Suprapubic skin (tissue), 4 donors: ENCODE data around the gene TBCEL. TPM values are rescaled to one million over a fixed set of nuclear protein-coding genes. Genes with fewer than 3 reads are reported as not detected.

Experiments used
- DNase-seq, 2 donors: peaks; one replicate each; pipeline ENCODE4 v3.0.0-alpha.2; 2019; ENCODE audit warnings: low spot score in 2 of 2
- H3K27ac ChIP-seq: fragments of 200-600 bp; sonication (generic); one replicate; pipeline ENCODE4 v1.5.1; 2019
- H3K27me3 ChIP-seq: fragments of 200-600 bp; sonication (generic); one replicate; pipeline ENCODE4 v1.5.1; 2019
- H3K36me3 ChIP-seq: fragments of 200-600 bp; sonication (generic); one replicate; pipeline ENCODE4 v1.5.1; 2019
- H3K4me1 ChIP-seq: fragments of 200-600 bp; sonication (generic); one replicate; pipeline ENCODE4 v1.5.1; 2019
- H3K4me3 ChIP-seq: fragments of 200-600 bp; sonication (generic); one replicate; pipeline ENCODE4 v1.5.1; 2019; ENCODE audit warnings: mild to moderate bottlenecking
- H3K9me3 ChIP-seq: fragments of 200-600 bp; sonication (generic); one replicate; pipeline ENCODE4 v1.5.1; 2019
- CTCF ChIP-seq, 2 donors: fragments of 200-600 bp in 1 of 2; fragments of 450-650 bp in 1 of 2; sonication (generic) in 1 of 2; IDR thresholded peaks; one replicate each; pipeline ENCODE4 v1.5.1; 2016 to 2019; ENCODE audit warnings: antibody characterized with exemption in 2 of 2, mild to moderate bottlenecking in 1 of 2, moderate library complexity in 1 of 2
- EP300 ChIP-seq: sonication (generic); formaldehyde crosslinking; IDR thresholded peaks from one replicate; pipeline ENCODE4 v1.6.1; 2017; ENCODE audit warnings: antibody characterized with exemption
- POLR2A ChIP-seq, 2 donors: fragments of 450-650 bp; IDR thresholded peaks; one replicate each; pipeline ENCODE4 v1.6.1; 2017; ENCODE audit warnings: antibody characterized with exemption in 2 of 2, mild to moderate bottlenecking in 2 of 2, moderate library complexity in 2 of 2
- POLR2AphosphoS5 ChIP-seq, 3 donors: sonication (generic); formaldehyde crosslinking; IDR thresholded peaks; one replicate each; pipeline ENCODE4 v1.6.1; 2017; ENCODE audit warnings: antibody characterized with exemption in 3 of 3
- WGBS: methylation state at CpG from one replicate; pipeline ENCODE4 v1.1.5; 2018; 5-methylcytosine and 5-hydroxymethylcytosine counted together
- total RNA-seq, 4 donors: library from RNA; depleted of rRNA; stranded (reverse); fragments of >200 nt; gene quantifications; one replicate each; pipeline ENCODE4 v1.1.0, GENCODE V29; 2016

Gene TBCEL
- total RNA-seq, 4 donors from 2014 or later, result 5.7 to 14.2 (median 9.5) TPM

GRCh38 chr11:121040614-121041002, 16.7 kb downstream of the TBCEL start:
- TF ChIP-seq CTCF (IDR thresholded peaks at IDR 0.05) (no peak), EP300 (no peak), POLR2AphosphoS5 (IDR thresholded peaks at IDR 0.05) (no peak), POLR2A (IDR thresholded peaks at IDR 0.05) (no peak)

GRCh38 chr11:121041072-121041471, 17.2 kb downstream of the TBCEL start:
- WGBS, result 91% methylated on average over 5 of the region's 5 CpGs
- Histone ChIP-seq H3K27me3 (no peaks in the 10 kb centered on the region), H3K27ac (no peak overlapping the region), H3K4me1 (no peaks in the 10 kb centered on the region), H3K36me3 (no peaks in the 10 kb centered on the region), H3K4me3 (no peak overlapping the region), H3K9me3 (no peaks in the 10 kb centered on the region)
- TF ChIP-seq POLR2AphosphoS5 (IDR thresholded peaks at IDR 0.05) (no peak), CTCF (IDR thresholded peaks at IDR 0.05) (no peak), EP300 (no peak), POLR2A (IDR thresholded peaks at IDR 0.05) (no peak)
- no peak for DNase-seq

More at GRCh38 chr11:121040614-121041002, 16.7 kb downstream of the TBCEL start:
- Histone ChIP-seq H3K9me3 (no peaks in the 10 kb centered on the region), H3K27me3 (no peaks in the 10 kb centered on the region), H3K36me3 (no peaks in the 10 kb centered on the region), H3K4me3 (no peak overlapping the region), H3K4me1 (no peaks in the 10 kb centered on the region), H3K27ac (no peak overlapping the region)
- WGBS, result 96% methylated on average over 3 of the region's 3 CpGs
- DNase-seq, result no peak

GRCh38 chr11:121042296-121042695, 18.4 kb downstream of the TBCEL start:
- Histone ChIP-seq H3K4me1 (no peaks in the 10 kb centered on the region), H3K4me3 (no peak overlapping the region), H3K9me3 (no peaks in the 10 kb centered on the region), H3K27me3 (no peaks in the 10 kb centered on the region), H3K36me3 (peaks cover 9% of the 10 kb centered on the region), H3K27ac (no peak overlapping the region)
- WGBS, result 100% methylated on average over 1 of the region's 1 CpG
- TF ChIP-seq CTCF (IDR thresholded peaks at IDR 0.05), result no peak
- no peak for TF ChIP-seq POLR2A (IDR thresholded peaks at IDR 0.05)
- no peak for TF ChIP-seq EP300
- no peak for TF ChIP-seq POLR2AphosphoS5 (IDR thresholded peaks at IDR 0.05)
- DNase-seq, result no peak

- Histone ChIP-seq H3K27ac (no peak overlapping the region), H3K9me3 (no peaks in the 10 kb centered on the region), H3K36me3 (peaks cover 18% of the 10 kb centered on the region), H3K4me1 (no peaks in the 10 kb centered on the region), H3K4me3 (no peak overlapping the region), H3K27me3 (no peaks in the 10 kb centered on the region)
- TF ChIP-seq CTCF (IDR thresholded peaks at IDR 0.05), result no peak
- no peak for TF ChIP-seq POLR2AphosphoS5 (IDR thresholded peaks at IDR 0.05)
- TF ChIP-seq EP300, result no peak
- no peak for TF ChIP-seq POLR2A (IDR thresholded peaks at IDR 0.05)
- DNase-seq, result no peak
- WGBS, result 89% methylated on average over 1 of the region's 1 CpG
Measured at GRCh38 chr11:121047926-121048325, 24.0 kb downstream of the TBCEL start.

- no peak for TF ChIP-seq POLR2AphosphoS5 (IDR thresholded peaks at IDR 0.05)
- TF ChIP-seq POLR2A (IDR thresholded peaks at IDR 0.05), result no peak
- TF ChIP-seq EP300, result no peak
- no peak for TF ChIP-seq CTCF (IDR thresholded peaks at IDR 0.05)
- Histone ChIP-seq H3K36me3 (peaks cover 24% of the 10 kb centered on the region), H3K4me3 (no peak overlapping the region), H3K27ac (no peak overlapping the region), H3K27me3 (no peaks in the 10 kb centered on the region), H3K4me1 (no peaks in the 10 kb centered on the region), H3K9me3 (no peaks in the 10 kb centered on the region)
- no peak for DNase-seq
- WGBS, result 75% methylated on average over 3 of the region's 3 CpGs
Measured at GRCh38 chr11:121048464-121049233, 24.7 kb downstream of the TBCEL start.
